ENCODE data around the gene SLC29A3.

- TF ChIP-seq CTCF (conservative IDR thresholded peaks at IDR 0.05 in 1 of 2, IDR thresholded peaks at IDR 0.05 in 1 of 2; ENCODE audit: low read depth in 1 of 2, low read length in 2 of 2), result no peak
- no peak for TF ChIP-seq EZH2 (IDR thresholded peaks at IDR 0.05; ENCODE audit: low read length, missing control alignments)
Observed at GRCh38 chr10:71294091-71294561, 24.9 kb upstream of the SLC29A3 start.
